Bronchial epithelial cell (primary cell): ENCODE measurements around the gene SMAD7. TPM values are rescaled to one million over a fixed set of nuclear protein-coding genes. Genes with fewer than 3 reads are reported as not detected.

ENCODE experiments used
- DNase-seq: peaks from one replicate; pipeline ENCODE4 v3.0.0-alpha.2; 2010; ENCODE audit warnings: low read depth
- FAIRE-seq: peaks from 2 replicates; lab custom pipeline; 2011; peaks lifted over from hg19 to GRCh38; lab: Jason Lieb, UNC
- H3K27me3 ChIP-seq: 2 replicates; pipeline ENCODE4 v1.5.1; 2011; ENCODE audit warnings: low read length; ENCODE audit not compliant: control insufficient read depth, insufficient read depth
- H3K36me3 ChIP-seq: 2 replicates; pipeline ENCODE4 v1.5.1; 2011; ENCODE audit warnings: low read length; ENCODE audit not compliant: control insufficient read depth, insufficient read depth
- H3K4me3 ChIP-seq: 2 replicates; pipeline ENCODE4 v1.5.1; 2011; ENCODE audit warnings: mild to moderate bottlenecking, low read depth, low read length, control low read depth
- CTCF ChIP-seq: IDR thresholded peaks from 2 replicates; pipeline ENCODE4 v1.5.1; 2011; ENCODE audit warnings: mild to moderate bottlenecking, moderate library complexity, low read length, control low read depth, inconsistent platforms; ENCODE audit not compliant: insufficient read depth, severe bottlenecking
- total RNA-seq: library from RNA; depleted of rRNA; stranded (reverse); fragments of >200 nt; gene quantifications from 2 replicates; pipeline ENCODE4 v1.2.1, GENCODE V29; 2014

The SMAD7 gene
- total RNA-seq, 1 donor from 2014 or later = 19.2 TPM

GRCh38 chr18:48939205-48940097 is 11.3 kb downstream of the SMAD7 start:
- no peak for DNase-seq
- H3K27me3 ChIP-seq = no peaks in the 10 kb centered on the region
- no peak overlapping the region for H3K4me3 ChIP-seq
- TF ChIP-seq CTCF = no peak
- no peak for FAIRE-seq
- H3K36me3 ChIP-seq = peaks cover 4% of the 10 kb centered on the region

DNA sequence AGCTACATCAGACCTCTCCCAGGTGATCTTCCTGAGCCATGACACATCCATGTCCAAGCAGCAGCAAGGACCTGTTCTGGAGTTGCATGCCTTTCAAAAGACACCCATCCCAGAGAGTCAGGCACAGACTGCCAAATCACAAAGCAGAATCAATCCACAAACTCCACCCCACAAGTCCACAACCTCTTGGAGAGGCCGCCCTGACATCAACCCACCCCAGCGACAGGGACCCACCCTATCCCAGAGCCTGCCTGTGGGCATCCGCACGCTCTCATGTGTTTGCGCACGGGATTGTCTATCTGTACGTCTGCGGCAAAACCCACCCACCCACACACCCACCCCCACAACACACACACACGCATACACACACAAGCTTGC is 11.9 kb downstream of the SMAD7 start:
- no peak for DNase-seq
- Histone ChIP-seq H3K36me3 (peaks cover 3% of the 10 kb centered on the region), H3K4me3 (no peak overlapping the region), H3K27me3 (no peaks in the 10 kb centered on the region)
- TF ChIP-seq CTCF = no peak
- FAIRE-seq = peak; percentile 7

GRCh38 chr18:48937869-48938750 is 12.7 kb downstream of the SMAD7 start:
- TF ChIP-seq CTCF = no peak
- peaks cover 3% of the 10 kb centered on the region for H3K36me3 ChIP-seq
- no peak overlapping the region for H3K4me3 ChIP-seq
- no peaks in the 10 kb centered on the region for H3K27me3 ChIP-seq
- FAIRE-seq (peak; percentile 36), DNase-seq (no peak)

GRCh38 chr18:48935433-48935774 is 15.4 kb downstream of the SMAD7 start:
- no peak for FAIRE-seq
- Histone ChIP-seq H3K4me3 (no peak overlapping the region), H3K36me3 (no peaks in the 10 kb centered on the region), H3K27me3 (no peaks in the 10 kb centered on the region)
- no peak for TF ChIP-seq CTCF
- no peak for DNase-seq

DNA sequence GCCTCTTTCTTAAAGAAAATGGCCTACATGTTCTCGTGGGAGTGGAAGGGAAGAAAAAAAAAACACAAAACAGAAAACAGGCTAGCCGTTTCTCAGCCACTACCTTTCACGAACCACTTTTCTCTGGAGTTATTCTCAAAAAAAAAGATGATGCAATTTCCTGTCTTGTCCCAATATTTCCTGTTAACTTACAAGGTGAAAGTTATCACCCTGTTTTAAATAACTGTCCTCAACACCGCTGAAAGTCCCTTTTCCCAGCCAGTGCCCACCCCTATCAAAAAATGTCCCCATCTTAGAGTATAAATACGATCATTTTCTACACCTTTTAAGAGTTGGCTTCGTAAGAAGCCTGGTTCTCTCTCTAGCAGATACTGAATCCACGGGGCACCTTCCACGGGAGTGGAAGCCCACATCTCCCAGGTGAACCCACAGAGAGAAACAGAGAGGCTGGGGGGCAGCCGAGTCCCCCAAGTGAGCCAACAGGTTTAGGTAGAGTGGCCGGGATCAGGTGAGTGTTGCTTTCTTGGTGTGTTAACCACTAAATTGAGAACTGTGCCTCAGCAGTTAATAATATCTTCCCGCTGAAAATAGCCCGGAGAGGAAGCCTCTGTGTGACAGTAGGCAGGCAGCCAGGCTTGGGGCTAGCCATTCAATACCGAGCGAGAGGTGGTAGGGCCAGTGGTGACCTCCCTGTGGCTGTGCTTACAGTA is 15.9 kb downstream of the SMAD7 start:
- FAIRE-seq (no peak), DNase-seq (no peak)
- H3K4me3 ChIP-seq = no peak overlapping the region
- no peaks in the 10 kb centered on the region for H3K27me3 ChIP-seq
- TF ChIP-seq CTCF = no peak
- H3K36me3 ChIP-seq = no peaks in the 10 kb centered on the region
